Activated effector memory CD4-positive, alpha-beta T cell treated with anti-CD3 and anti-CD28 coated beads, Interleukin-2, amount 50 U/mL, for 16 hours (primary cell): ENCODE data around the gene LCE3E.
"Not testable (repeated sequence)": the region's sequence is repeated elsewhere in the genome, so short reads cannot be mapped to it uniquely, and the experiment has no call there.

Experiments
- DNase-seq: peaks from one replicate; pipeline ENCODE4 v3.0.0-alpha.2; 2020

Gene LCE3E

DNA sequence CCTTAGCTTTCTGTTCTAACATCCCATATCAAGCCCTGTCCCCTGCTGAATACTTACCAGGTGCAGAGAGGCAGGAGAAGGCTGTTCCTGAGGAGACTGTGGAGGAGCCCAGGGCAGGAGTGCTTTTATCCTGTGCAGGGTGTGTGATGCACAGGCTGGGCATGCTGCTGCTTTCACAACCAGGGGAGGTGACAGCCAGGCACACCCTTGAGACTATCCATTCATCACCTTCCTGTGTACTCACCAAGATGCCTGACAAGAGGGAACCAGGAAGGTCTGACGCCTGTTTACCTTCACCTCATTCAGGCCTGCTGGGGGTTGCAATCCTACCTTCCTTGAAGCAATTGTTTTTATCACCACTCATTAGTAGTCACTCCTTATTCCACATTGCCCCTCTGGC is at the start of gene LCE3E:
Gene LCE3E, minus strand, starts transcription at position 100 of the 400 bp plus-strand sequence. CDS start 572 bp downstream, outside the sequence.
- DNase-seq = no peak

DNA sequence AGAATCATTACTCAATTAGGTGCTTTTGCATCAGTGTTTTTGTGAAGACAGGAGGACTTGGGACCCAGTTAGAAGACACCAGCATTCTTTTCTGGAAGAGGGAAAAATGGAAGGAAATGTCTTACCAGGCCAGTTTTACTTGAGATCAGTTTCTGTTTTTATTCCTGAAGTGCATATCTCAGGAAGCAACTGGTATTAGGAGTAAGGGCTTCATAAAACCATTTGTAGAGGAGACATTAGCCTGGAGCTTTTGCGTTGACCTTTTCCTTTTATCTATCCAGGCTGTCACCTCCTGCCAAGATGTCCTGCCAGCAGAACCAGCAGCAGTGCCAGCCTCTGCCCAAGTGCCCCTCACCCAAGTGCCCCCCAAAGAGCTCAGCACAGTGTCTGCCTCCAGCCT is 46.9 kb upstream of the LCE3E start, which contains the start of gene LCE3B:
Gene LCE3B, plus strand, starts transcription at position 301 of the 400 bp plus-strand sequence. Its CDS starts 0 bp downstream, at position 301.
- DNase-seq = no peak

DNA sequence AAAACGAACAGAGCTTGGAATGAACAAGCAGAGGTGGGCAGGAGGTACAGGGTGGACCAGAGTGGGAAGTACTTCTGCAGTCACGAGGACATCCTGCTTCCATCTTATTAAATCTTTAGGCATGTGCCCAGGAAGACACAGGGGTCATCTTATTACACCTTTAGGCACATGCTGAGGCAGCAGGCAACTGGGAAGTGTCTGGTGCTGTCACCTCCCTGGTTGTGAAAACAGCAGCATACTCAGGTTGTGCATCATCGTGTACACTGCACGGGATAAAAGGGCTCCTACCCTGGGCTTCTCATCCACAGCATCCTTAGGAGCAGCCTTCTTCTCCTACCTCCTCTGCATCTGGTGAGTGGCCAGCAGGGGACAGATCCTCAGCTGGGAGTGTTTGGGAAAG is 33.4 kb upstream of the LCE3E start, which contains the start of gene LCE3C:
Gene LCE3C, plus strand, starts transcription at position 301 of the 400 bp plus-strand sequence. CDS start 498 bp downstream, outside the sequence.
- DNase-seq = no peak

GRCh38 chr1:152596986-152597385 is 30.4 kb upstream of the LCE3E start:
- no peak for DNase-seq

DNA sequence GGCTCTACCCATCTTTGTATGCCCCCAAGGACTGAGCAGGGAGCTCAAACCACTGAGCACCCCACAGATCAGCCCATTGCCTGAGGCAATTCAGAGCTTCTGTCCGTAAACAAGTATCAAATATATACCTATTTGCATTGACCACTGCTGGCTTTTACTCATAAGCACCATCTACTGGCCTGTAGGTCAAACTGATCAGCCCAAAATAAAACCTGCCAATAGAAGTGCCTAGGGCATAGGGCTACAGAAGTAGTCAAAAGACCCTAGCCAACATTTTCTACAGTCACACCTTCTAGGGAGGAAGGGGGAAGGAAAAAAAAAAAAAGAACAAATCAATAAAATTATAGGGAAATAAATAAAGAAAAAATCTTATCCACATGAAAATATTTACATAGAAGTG is 19.0 kb upstream of the LCE3E start:
- no peak for DNase-seq

GRCh38 chr1:152582647-152583046 is 16.1 kb upstream of the LCE3E start:
- DNase-seq = no peak

- no peak for DNase-seq
These were observed 13.9 kb upstream of the LCE3E start, which contains the start of gene LCE3D for GRCh38 chr1:152580433-152580832. LCE3D (minus strand) TSS chr1:152580516; CDS start chr1:152579936, 580 bp downstream.

- DNase-seq = not testable (repeated sequence)
These were observed 12.9 kb upstream of the LCE3E start for GRCh38 chr1:152579526-152579925.

DNA sequence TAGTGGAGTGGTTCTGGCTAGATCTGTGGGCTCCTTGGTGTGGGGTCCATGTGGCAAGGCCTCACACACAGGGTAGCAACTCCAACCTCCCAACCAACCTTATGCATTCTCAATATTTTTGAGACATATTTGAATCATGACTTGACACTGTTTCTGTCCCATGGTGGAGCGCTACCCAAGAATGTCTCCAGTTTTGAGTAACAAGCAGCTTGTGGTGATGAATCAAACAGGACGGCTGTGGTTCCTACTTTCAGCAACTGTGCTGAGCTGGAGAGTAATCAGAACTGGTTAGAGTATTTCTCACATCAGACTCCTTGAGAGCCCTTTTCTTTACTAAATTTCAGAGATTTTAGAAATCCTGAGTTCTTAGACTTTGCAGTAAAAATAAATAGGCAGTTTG is 10.6 kb upstream of the LCE3E start:
- DNase-seq = no peak

DNA sequence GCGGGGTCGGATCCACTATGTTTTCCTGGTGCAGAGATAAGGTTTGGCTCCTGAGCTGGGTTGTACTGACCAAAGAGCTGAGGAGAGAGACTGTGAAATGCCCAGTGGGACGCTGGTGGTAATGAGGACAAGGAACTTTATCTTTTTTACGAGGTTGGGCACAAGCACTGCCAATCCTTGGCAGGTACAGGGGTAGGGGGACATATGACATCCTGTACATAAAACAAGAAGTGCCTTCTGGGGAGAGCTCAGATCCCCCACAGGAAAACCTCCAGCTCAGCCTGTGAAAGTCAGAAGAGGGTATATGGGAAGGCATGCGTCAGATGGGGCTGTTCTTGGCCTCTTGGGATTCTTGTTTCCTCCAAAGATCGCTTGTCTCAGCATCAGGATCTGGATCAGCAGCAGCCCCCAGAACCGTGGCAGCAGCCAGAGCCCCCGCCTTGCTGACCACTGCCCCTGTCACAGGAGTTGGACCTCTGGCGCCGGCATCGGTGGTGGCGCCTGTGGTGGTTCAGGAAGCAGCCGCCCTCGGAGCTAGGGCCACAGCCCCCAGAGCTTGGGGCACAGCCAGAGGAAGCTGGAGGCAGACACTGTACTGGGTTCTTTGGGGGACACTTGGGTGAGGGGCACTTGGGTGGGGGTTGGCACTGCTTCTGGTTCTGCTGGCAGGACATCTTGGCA is 905 bp downstream of the LCE3E start:
- no peak for DNase-seq

- no peak for DNase-seq
These were observed 1.5 kb downstream of the LCE3E start for GRCh38 chr1:152565115-152565514.

GRCh38 chr1:152548358-152548757 is 18.2 kb downstream of the LCE3E start:
- not testable (repeated sequence) for DNase-seq

GRCh38 chr1:152546704-152547103 is 19.9 kb downstream of the LCE3E start:
- no peak for DNase-seq

- no peak for DNase-seq
These were observed 22.8 kb downstream of the LCE3E start for GRCh38 chr1:152543820-152544219.

DNA sequence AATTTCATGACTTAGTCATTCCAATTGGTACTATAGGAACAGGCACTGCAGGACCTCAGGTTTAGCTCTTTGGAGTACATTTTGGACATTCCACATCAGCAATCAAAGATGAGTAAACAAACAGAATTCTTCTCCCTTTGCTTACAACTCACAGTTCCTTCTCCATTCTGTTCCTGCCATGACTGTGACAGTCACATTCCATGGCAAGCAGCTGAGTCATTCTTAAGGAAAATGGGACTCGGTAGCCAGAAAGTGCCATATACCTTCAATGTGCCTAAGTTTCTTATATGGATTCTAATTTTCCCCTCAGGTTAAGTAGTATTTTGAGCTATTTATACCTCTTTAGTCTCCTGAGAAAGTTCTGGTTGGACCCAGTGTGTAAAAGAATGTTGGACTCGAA is 26.7 kb downstream of the LCE3E start:
- DNase-seq = no peak

GRCh38 chr1:152537496-152537895 is 29.1 kb downstream of the LCE3E start:
- no peak for DNase-seq

- DNase-seq = no peak
These were observed 30.8 kb downstream of the LCE3E start for GRCh38 chr1:152535774-152536173.

DNA sequence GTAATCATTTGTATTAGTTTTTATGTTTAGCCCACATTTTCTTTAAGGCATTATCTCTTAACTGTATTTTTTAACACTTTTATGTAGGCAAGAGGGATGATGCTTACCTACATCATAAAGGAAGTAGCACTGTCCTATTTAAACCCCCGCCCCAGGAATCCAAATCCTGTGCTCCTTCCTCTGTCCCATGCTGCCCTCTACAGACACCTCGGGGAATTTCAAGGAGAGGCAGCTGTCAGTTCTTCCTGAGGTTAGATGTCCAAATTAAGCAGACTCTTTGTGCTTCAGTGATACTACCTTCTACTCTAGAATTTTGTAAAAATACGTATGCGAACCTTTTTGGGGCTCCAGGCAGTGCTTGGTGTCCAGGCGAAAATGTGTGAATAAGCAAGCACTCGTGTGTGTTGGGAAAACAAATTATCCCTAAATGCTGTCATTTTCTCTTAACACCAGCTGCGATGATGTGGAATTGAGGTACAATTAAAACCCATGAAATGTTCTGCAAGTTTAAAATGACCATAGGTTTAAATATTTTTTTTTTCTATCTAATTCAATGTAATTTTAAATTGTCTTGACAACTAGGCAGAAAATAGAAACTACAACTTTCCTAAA is 33.1 kb downstream of the LCE3E start:
- no peak for DNase-seq

- DNase-seq = no peak
These were observed 41.4 kb downstream of the LCE3E start for GRCh38 chr1:152525080-152525641.

DNA sequence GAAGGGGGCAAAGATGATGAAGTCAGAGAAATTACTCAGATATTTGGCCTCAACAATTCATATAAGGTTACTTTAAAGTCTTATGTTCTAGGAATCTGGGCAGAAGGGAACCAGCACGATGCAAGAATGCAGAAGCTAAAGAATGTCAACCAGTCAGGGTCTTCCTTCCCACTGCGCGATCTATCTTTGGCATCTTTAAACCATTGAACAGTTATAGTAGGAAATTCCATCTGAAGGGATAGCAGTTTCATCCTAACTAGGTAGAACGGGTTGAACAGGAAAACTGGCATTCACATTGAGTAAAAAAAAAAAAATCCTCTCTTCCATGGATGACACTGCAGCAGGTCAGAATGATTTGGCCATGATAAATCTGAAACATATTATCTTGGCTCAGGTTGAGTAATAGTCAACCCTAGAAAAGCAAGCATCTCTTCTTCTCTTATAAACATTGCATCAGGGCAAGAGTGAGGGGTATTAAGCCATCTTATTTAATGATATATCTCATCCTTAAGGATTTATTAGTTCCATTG is 46.0 kb downstream of the LCE3E start:
- DNase-seq = no peak

GRCh38 chr1:152519851-152520250 is 46.7 kb downstream of the LCE3E start:
- DNase-seq = no peak

DNA sequence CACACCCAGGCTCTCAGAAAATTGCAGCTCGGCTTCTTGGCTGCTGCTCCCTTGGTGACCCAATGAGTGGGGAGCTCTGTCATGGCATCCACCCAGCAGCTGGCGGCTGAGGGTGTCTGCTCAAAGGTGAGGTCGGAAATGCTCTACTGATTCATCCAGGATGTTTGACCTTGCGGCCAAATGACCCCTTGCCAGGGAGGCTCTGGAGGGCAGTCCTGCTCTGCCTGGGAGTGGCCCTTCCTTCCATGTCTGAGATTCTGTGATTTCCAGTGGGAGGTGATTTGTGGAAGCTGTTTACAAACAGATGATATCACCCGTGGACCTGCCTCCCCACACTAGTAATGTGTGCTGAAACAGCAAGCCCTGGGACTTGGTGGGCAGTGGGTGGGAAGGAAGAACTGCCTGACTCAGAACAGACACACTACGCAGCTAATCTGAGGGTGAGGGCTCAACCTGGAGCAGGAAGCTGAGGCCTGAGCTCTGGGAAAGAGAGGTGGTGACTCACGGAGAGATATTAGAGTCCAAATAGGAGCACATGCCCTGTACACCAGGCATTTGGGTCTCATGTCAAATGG is 49.3 kb downstream of the LCE3E start:
- no peak for DNase-seq

DNA sequence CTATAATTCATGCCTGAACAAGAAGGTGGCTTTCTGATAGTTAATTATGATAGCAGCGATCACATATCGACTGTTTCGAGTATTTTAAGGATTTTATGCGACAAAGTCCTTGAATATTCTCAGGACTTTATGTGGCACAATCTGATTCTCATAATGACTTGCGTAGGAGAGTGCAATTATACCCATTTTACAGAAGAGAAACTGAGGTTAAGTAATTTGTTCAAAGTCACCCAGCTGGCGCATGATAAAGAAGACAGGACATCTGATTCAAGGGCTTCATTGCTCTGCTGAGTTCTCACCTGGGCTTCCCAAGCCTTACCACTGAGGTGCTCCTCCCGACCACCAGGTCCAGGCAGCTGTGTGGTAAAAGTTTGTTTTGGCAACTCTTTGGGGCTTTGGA is 50.5 kb downstream of the LCE3E start:
- DNase-seq = no peak
